ENCODE data around the gene ZNF30.
"Not testable (repeated sequence)": the region's sequence is repeated elsewhere in the genome, so short reads cannot be mapped to it uniquely, and the experiment has no call there.

The ZNF30 gene

GRCh38 chr19:34926685-34927375 is at the start of gene ZNF30:
ZNF30 (plus strand) TSS chr19:34926903; CDS start chr19:34929948, 3,045 bp downstream.
- no peak for FAIRE-seq

- no peak for FAIRE-seq
Measured at GRCh38 chr19:34879563-34879962, 47.1 kb upstream of the ZNF30 start.

DNA sequence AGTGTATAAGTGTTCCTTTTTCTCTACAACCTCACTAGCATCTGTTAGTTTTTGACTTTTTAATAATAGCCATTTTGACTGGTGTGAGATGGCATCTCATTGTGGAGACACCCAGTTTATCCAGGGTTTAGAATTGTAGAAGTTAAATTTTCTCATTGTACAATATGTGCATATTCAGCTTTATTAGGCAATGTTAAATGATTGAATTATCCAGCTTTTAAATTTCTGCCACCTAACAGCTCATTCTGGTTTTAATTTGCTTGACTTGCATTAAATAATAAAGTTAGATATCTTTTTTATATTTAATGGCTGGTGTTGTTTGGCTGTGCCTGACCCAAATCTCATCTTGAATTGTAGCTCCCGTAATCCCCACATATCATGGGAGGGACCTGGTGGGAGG is 46.7 kb upstream of the ZNF30 start:
- no peak for FAIRE-seq

GRCh38 chr19:34881982-34882381 is 44.7 kb upstream of the ZNF30 start:
- no peak for FAIRE-seq

DNA sequence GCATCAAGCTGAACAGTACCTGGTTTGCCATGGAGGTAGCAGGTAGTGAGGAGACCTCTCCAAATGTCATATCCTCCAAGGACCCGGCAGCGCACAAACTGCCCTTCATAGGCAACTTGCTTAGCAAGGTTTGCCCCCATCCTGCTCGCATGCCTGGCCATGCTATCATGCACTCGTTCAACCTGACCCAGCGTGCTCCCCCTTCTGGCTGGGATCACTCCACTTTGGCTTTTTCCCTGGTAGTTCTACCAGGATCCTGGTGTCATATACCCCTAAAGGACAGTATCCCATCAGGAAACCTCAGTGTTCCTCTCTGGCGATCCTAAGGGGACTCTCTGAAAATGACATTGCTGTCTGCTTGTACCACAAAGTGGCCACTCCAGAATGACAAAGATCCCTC is 38.6 kb upstream of the ZNF30 start:
- no peak for FAIRE-seq

GRCh38 chr19:34900245-34900644 is 26.5 kb upstream of the ZNF30 start:
- FAIRE-seq, result no peak

- FAIRE-seq, result no peak
Measured at GRCh38 chr19:34904664-34905527, 21.8 kb upstream of the ZNF30 start.

GRCh38 chr19:34910770-34911169 is 15.9 kb upstream of the ZNF30 start:
- no peak for FAIRE-seq

- not testable (repeated sequence) for FAIRE-seq
Measured at GRCh38 chr19:34917144-34917543, 9.6 kb upstream of the ZNF30 start.

DNA sequence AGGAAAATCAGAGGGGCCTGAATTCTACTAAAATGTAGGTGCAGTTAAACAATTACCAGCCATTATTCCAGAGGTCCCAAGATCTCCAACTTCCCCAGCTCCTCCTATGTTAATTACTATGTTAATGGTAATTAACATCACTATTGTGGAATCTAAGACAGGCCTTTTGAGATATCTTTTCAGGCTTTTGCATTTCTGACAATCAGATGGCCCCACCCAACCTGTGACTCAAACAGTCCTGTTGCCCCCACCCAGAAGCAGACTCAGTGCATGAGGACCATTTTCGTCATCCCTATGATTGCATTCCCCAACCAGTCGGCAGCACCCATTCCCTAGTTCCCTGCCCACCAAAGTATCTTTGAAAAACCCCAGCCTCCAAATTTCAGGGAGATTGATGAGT is 8.5 kb upstream of the ZNF30 start:
- FAIRE-seq, result no peak

GRCh38 chr19:34920090-34920786 is 6.5 kb upstream of the ZNF30 start:
- not testable (repeated sequence) for FAIRE-seq

DNA sequence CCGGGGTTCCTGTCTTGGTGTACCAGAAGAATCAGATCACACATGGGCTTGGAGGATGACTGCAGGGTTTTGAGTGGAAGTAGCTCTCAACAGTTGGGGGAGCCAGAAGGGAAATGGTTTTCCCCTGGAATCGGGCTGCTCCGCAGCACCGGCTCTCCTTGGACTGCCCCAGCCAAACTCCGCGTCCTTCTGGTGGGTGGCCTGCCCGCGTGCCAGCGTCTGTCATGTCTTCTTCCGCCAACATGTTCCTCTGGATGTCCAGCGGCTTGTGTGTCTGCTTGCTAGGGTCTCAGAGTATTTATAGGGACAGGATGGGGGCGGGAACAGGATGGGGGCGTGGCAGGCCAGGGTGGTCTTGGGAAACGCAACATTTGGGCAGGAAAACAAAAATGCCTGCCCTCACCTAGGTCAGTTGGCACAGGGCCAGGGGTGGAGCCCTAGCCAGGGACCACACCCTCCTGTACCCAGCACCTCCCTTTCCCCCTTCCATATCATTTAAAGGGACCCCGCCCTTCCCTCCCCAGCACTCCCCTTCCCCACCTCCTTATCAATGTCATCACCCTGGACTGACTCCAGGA is 1.3 kb upstream of the ZNF30 start:
- no peak for FAIRE-seq

DNA sequence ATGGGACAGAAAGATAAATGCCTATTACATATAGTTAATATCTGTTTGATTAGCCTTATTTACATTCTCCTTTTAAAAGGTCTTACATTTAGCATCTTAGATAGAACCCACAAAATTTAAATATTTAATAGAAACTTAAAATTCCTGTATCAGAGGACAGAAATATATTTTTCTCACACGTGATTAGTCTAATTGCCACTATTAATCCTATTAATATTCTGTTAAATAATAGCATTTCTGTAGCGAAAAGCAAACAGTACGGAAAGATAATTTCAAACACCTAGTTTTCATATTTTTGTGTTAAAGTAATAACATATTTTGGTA is 380 bp upstream of the ZNF30 start:
- peak; percentile 14 for FAIRE-seq

DNA sequence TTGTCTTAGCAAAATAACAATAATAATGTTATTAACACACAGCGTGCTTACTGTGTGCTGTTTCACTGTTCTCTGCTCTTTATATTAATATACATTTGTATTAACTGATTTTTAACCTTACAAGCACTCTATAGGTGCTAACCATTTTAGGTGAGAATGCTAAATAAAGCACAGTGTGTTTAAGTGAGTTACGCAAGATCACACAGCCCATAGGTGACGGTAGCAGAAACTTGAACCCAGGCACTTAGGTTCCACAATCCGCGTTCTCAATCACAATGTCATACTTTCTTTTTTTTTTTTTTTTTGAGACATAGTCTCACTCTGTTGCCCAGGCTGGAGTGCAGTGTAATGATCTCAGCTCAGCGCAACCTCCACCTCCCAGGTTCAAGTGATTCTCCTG is 5.8 kb downstream of the ZNF30 start:
- no peak for FAIRE-seq

DNA sequence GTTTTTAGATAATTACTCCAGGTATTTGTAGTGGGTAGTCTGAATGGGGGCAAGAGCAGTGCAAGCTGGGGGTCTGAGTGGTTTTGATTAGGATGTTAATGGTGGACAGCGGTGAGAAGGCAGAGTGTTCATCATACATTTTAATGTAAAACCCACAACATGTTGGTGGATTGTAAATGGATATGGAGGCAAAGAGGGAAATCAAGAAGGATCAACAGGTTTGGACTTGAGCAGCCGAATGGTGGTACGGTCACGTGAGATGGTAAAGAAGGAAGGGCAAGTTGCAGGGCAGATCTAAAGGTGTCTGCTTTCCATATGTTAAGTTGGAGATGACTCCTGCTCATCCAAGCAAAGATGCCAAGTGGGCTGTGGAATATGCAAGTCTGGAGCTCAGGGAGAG is 9.5 kb downstream of the ZNF30 start:
- no peak for FAIRE-seq

DNA sequence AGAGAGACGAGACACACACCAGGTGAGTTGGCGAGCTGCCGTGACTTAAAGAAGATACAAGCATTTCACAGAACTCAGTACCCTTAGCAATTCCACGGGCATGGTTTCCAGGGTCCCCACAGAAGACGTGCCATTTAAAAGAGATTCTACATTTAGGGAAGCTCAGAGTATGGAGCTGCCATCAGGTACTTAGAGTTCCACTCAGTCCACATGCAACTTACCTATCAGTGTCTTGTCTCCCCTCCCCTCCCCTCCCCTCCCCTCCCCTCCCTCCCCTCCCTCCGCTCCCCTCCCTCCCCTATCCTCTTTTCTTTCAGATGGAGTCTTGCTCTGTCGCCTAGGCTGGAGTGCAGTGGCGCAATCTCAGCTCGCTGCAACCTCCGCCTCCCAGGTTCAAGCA is 12.2 kb downstream of the ZNF30 start:
- no peak for FAIRE-seq

GRCh38 chr19:34943861-34944573 is 17.3 kb downstream of the ZNF30 start:
- FAIRE-seq, result no peak

GRCh38 chr19:34953092-34953491 is 26.4 kb downstream of the ZNF30 start:
- FAIRE-seq, result no peak

DNA sequence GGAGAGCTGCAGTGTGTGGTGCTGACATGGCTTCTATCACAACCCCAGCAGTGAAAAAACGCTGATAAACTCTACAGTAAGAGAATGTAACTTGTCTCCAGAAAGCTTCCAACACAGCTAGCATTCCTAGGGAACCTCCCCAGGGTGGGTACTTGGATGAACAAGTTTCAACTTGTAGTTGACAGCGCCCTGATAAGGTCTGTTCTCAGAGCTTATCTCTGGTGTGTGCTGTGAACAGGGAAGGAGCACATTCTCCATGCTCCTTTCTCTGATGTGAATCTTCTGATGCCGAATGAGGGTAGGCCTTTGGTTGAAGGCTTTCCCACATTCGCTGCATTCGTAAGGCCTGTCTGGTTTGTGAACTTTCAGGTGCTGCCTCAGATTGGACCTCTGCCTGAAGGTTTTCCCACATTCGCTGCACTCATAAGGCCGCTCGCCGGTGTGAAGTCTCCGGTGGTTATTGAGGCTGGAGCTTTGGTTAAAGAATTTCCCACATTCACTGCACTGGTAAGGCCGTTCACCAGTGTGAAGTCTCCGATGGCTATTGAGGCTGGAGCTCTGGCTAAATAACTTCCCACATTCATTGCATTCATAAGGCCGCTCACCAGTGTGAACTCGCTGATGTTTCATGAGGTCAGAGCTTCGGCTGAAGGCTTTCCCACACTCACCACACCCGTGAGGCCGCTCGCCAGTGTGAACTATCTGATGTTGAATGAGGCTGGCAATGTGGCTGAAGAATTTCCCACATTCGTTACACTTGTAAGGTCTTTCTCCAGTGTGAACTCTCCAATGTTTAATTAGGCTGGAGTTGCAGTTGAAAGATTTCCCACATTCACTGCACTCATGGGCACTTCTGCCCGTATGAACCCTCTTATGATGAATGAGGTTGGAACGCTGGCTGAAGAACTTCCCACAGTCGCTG is 31.4 kb downstream of the ZNF30 start:
- FAIRE-seq, result no peak

GRCh38 chr19:34959021-34959420 is 32.3 kb downstream of the ZNF30 start:
- FAIRE-seq, result no peak

DNA sequence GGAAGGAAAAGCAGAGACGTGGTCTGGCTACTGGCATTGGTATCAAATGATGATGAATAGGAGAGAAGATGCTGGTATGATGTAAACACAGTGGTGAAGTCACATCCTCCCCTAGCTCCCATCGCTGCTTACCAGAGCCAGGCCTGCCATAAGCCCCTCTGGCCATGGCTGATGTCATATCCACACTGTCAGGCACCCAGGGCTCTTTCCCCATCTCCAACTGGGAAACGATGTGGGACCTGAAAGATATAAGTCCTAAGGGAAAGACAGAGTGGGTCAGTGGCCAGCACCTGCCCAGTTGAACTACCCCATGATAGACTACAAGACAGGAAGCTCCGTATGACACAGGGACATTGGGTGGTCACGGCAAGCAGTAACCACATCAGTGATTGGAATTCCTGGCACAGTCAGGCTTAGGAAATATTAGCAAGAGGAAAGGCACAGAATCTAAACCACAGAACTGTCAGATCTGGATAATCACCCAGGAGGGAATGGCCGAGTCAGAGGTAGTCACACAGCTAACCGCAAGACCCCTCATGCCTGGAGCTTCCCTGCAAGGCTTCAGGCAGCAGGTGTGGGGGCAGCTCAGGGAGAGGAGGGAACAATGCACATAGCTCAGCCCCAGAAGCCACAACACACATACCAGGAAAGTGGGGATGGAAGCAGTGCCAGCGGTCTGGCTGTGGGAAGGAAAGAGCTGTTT is 33.6 kb downstream of the ZNF30 start:
- no peak for FAIRE-seq

Measured in colon (tissue), 2 donors.